Hematopoietic multipotent progenitor cell treated with erythropoietin and hydrocortisone succinate and interleukin-3 and kit ligand, for 17 days (in vitro differentiated cells): ENCODE results near the gene TSSC4.
"Not testable (repeated sequence)": the region's sequence is repeated elsewhere in the genome, so short reads cannot be mapped to it uniquely, and the experiment has no call there.

Experiments
- DNase-seq: peaks from one replicate; pipeline ENCODE4 v3.0.0-alpha.2; 2015; ENCODE audit warnings: low spot score

Gene TSSC4

GRCh38 chr11:2400069-2400761 is at the start of gene TSSC4:
Gene TSSC4 (plus strand): TSS chr11:2400750. CDS start chr11:2402634, 1,884 bp downstream.
- peak; percentile 100 for DNase-seq

DNA sequence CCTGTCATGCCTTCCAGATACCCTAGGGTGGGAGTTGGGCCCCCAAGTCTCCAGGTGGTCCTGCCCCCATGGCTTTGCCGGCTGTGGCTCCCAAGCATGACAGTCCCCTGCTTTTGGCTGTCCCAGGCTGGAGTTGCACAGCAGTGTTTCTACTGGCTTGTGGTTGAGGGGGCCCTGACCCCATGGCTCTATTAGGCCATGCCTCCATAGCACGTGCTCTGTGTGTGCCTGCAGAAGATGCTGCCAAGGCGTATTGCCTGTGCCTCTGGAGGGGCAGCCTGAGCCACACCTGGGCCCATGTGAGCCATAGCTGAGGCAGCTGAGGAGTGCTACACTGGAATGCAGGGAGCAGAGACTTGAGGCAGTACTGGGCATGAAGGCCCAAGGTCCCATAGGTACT is 48.8 kb upstream of the TSSC4 start:
- no peak for DNase-seq

GRCh38 chr11:2352420-2352819 is 48.1 kb upstream of the TSSC4 start:
- DNase-seq, result no peak

DNA sequence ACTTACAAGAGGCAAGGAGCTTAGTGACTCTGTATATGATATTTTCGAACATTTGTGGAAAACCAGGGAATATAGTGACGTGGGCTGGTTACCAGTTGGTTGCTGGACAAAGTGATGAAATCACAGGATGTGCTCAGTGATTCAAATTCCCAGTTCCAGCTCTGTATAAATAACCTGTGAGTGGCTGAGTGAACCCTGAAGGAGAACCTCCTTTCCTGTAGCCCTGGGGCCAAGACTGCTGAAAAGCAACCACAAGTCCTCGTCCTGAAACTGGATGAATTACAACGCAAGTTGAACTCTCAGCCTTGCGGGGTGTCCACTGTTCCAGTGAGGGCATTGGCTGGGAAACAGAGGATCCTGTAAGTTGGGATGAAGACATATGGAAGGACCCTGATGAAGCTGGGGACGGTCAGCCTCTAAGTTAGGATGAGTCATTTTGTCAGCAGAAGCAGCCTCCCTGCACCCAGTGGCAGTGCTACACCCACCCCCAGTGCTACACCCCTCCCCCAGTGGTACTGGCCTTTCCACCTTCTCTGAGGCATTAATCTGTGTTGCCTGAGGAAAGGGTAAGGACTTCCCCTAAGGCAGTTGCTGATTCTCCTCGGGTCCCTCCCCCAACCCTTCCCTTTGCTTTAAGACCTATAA is 45.4 kb upstream of the TSSC4 start:
- DNase-seq, result no peak

GRCh38 chr11:2357246-2357645 is 43.3 kb upstream of the TSSC4 start:
- DNase-seq, result no peak

DNA sequence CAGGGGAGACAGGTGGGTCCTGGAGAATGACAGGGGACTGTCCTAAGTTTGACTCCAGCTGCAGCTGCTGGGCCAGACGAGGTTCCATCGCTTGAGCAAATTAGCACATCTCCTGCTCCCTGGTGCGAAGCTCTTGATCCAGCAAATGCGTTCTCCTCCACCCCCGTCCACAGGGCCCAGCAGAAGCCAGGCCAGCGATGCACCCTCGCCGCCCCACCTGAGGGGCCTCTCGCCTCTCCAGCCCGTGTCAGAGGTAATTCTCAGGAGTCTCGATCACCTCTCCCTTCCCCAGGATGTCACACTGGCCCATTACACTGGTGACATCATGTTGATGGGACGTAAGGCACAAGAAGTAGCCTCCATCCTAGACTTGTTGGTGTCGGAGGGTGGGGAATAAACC is 42.9 kb upstream of the TSSC4 start:
- DNase-seq, result not testable (repeated sequence)

- DNase-seq, result no peak
These were observed 41.7 kb upstream of the TSSC4 start for GRCh38 chr11:2358754-2359442.

GRCh38 chr11:2359557-2359956 is 41.0 kb upstream of the TSSC4 start:
- DNase-seq, result no peak

DNA sequence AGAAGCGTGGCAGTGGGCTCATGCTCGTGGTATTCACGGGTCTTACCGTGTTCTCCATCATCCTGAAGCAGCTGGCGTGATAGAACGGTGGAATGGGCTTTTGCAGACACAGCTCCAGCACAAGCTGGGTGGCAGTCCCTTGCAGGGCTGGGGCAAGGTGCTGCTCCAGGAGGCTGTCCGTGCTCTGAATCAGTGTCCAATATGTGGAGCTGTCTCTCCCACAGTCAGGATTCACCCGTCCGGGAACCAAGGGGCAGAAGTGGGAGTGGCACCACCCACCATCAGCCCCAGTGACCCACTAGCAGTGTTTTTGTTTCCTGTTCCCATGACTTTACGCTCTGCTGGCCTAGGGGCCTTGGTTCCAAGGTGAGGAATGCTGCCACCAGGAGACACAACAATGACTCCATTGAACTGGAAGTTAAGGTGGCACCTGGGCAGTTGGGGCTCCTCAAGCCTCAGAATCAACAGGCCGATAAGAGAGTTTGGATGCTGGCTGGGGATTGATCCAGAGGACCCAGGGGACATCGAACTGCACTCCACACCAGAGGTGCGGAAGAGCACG is 40.4 kb upstream of the TSSC4 start:
- no peak for DNase-seq

GRCh38 chr11:2361565-2361964 is 39.0 kb upstream of the TSSC4 start:
- DNase-seq, result no peak

- no peak for DNase-seq
These were observed 38.1 kb upstream of the TSSC4 start for GRCh38 chr11:2362414-2362813.

DNA sequence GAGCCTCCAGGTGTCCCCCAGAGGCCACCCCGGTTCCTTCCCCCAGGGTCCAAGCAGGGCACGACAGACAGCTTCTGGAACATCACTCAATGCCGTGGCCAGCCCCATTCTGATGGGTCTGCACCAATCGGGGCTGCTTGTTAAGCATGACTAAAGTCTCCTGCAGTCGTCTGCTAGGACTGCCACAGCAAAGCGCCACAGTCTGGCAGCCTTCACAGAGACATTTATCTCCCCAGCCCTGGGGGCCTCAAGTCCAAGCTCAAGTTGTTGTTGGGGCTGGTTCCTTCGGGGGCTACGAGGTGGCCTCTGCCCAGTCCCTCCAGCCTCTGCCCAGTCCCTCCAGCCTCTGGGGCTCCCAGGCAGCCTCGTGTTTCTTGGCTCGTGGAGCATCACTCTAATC is 37.4 kb upstream of the TSSC4 start:
- no peak for DNase-seq

DNA sequence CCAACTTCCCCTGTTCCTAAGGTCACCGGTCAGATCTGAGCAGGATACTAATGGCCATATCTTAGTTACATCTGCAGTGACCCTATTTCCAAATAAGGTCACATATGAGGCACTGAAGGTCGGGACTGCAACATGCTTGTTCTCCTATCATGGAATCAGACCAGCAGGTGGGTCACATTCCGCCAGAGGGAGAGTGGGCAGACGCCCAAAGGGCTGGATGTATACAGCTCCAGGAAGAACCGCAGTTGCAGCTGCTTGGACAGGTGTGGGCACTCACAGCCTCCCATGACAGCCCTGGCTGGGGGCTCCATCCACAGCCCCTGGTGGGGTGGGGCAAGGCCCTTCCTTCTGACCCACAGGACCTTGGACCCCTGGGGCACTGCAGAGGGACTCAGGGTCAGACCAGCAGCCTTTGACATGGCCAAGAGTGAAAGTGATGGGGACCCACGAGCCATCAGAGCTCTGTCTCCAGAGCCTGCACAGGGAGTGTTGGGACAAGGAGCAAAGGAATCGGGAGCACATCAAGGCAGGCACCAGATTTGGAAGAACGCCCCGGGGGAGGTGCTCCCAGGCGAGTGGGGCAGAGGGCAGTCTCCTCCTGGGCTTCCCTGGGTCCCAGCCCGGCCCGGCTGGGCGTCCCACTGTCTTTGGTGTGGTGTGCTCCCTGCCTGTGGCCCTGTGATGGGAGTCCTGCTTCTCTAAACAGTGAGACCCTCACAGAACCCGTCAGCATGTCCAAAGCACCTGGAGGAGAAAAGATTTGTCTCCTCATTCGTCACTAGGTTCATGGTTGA is 36.8 kb upstream of the TSSC4 start:
- DNase-seq, result no peak

DNA sequence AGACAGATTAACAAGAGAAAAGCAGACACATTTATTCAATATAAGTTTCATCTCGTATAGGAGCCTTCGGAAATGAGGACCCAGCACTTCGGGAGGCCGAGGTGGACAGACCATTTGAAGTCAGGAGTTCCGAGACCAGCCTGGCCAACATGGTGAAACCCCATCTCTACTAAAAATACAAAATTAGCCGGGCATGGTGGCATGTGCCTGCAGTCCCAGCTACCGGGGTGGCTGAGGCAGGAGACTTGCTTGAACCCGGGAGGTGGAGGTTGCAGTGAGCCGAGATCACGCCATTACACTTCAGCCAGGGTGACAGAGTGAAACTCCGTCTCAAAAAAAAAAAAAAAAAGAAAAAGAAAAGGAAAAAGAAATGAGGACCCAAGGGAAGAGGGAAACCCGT is 36.2 kb upstream of the TSSC4 start:
- DNase-seq, result not testable (repeated sequence)

GRCh38 chr11:2365571-2366210 is 34.9 kb upstream of the TSSC4 start:
- DNase-seq, result no peak

DNA sequence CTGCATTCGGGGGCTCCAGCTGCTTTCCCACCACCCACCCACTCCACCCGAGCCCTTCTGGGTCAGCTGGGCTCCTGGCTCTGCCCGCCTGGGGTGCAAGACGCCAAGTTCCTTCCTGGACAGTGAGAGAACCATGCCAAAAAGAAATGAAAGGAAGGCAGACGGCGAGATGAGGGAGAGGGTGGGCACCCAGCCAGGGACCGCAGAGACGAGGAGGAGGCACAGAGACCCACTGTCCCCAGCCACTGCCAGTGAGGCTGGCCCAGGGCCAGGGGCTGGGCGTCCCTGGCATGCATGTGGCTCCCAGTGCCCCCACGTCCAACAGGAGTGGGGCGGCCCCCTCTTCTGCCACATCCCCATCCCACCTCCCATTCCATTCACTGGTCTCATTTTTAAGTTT is 34.3 kb upstream of the TSSC4 start:
- no peak for DNase-seq

GRCh38 chr11:2366733-2367132 is 33.8 kb upstream of the TSSC4 start:
- no peak for DNase-seq

DNA sequence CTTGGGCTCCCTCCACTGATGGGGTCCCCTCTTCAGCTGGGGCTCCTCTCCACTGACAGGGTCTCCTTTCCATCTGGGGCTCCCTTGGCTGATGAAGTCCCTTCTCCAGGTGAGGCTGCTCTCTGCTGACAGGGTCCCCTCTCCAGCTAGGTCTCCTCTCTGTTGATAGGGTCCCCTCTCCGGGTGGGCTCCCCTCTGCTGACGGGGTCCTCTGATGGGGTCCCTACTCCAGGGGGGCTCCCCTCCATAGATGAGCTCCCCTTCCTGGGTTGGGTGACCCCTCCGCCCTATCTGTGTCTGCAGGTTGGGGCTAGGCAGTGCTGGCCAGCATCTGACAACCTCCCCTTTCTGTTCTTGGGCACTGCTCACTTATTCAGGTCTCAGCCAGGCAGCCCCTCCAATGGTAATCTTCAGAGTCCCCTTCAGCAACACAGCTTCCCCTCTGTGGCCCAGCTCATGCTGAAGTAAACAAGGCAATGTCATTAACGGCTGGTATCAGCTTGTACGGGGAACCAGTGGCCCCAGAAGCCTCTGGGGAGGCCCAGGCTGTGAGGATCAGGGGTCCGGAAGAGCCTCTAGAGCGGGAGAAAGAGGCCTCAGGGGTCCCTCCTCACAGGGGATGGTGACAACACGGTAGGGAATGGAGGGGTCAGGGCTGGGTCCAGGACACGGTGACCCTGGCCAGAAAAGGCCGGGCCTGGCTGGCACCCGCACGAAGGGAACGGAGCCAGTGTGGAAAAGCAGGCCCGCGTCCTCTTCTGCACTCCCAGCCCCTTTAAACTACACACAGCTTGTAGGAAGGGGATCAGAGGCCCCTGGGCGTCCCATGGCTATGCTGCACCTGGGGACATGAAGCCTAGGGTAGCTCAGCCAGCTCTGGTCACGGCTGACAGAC is 33.0 kb upstream of the TSSC4 start:
- no peak for DNase-seq

DNA sequence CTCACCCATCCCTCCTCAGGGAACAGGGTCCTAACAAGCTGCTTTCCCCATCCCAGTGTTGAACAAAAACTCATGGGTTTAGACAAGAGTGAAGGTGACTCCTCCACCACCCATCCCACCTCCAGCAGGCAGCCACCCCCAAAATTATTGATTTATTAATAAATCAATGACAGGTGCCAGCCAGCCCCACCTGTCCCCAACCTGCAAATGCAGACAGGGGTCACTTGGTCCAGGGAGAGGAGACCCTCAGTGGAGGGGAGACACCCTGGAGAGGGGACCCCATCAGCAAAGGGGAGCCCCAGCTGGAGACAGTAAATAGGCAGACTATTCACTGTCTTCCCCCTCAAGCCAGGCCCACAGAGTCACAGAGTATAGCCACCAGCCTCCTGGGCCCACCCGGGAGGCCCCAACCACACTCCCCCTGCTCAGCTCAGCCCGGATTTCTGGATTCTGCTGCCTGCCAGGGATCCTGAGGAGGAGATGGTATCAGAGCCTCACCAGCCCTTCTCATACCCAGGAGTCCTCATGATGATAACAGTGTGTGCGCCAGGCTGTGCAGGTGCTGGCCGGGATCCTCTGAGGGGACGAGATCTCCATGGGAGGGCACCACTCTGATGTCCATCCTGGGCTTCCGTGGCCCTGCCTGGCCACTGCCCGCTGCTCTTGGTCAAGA is 32.2 kb upstream of the TSSC4 start:
- DNase-seq, result no peak

DNA sequence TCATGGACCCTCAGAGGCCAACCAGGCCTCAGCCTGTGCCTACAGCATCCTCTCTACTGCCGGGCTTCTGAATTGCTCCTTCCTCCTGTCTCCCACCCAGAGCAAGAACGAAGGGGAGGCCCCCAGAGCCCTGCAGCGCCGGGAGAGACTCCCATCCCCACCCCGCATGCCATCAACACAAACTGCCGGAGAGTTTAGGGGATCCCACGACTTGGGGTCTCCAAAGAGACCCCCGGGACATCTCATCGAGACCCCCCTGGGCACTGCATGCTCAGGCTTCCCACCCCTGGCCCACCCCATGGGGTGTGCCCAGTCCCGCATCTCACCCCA is 31.7 kb upstream of the TSSC4 start:
- DNase-seq, result no peak
